EL (cell line): Measurements from ENCODE around the gene TICAM1.

ENCODE experiments used
- DNase-seq: peaks from one replicate; pipeline ENCODE4 v3.0.0-alpha.2; 2016

The TICAM1 gene

DNA sequence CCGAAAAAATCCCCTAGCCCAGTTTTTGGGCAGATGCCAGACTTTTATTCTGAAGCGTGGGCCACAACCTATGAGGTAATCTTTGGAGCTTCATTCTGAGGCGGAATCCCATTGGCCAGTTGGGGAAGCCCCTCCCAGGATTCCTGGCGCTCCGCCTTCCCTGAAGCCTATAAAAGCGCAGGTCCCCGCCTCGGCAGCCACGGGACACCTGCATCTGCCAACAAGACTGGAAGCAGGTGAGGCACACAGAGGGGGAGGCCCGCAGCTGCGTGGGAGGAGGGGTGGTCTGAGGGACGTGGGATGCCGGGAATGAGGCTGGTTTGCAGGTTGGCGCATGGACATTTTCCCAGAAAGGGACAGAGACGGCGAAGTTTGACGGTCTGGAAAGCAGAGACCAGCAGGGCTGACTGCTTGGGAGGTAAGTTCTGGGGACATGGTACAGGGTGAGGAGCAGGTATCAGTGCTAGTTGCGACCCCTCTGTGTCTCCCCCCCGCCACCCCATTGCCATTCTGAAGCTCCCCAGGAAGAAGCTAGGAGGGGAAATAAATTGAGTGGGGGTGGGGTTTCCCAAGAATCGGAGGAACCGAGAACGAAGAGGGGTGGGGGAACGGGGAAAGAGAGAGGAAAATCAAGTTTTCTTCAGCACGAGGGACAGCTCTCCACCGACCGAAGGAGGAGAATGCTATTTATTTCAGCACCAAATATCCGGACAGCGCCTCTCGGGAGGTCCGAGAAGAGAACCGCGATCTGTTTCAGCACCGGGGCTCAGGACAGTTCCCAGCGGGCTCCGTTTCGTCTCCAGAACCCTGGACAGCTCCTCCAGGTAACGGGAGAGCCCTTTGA lies 62.4 kb downstream of the TICAM1 start:
- DNase-seq = peak; percentile 76
